ENCODE results near the gene C1S. TPM values are rescaled to one million over a fixed set of nuclear protein-coding genes. Genes with fewer than 3 reads are reported as not detected.

C1S gene
- total and polyA plus RNA-seq, 2 experiments from 2014 or later, result 195 to 200 TPM

DNA sequence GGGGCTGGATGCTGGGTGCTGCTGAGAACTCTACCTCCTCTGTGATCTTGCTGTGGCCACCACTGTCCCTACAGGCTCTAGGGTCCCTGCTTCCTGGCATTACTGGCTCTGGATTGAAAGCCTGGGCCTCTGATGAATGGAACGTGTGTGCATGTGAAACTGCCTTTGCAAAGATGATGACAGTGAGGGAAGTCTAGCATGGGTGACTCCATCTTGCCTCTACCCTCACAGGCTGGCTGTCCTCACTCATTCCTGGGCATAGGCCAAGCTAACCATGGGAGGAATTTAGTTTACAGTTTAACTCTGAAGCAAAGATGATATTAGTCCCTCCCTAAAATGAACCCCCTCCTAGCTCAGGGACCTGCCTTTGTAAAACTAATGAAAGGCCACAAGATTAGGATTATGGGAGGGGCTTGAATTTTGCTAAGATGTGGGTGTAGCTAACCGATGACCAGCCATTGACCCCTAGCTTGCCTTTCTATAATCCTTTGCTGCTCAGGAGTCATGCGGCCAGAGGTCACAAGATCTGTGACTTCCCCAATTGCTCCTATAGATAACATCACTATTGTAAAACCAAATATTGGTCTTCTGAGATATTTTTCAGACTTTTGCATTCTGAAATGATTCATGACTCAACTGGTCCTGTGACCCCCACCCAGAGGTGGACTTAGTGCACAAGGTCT is 2.2 kb upstream of the C1S start:
- Histone ChIP-seq H3K27me3 (replicated peaks; ENCODE audit: insufficient read depth) (no peaks in the 10 kb centered on the region), H3K4me3 (no peak overlapping the region), H3K27ac (no peak overlapping the region), H2AFZ (no peak overlapping the region), H3K9me2 (ENCODE audit: insufficient read depth) (no peaks in the 10 kb centered on the region), H3K79me2 (ENCODE audit: insufficient read depth) (peaks cover 8% of the 10 kb centered on the region; the same call in 1 of the 2 replicates), H3K4me2 (ENCODE audit: unreplicated experiment) (no peak overlapping the region), H3K4me1 (ENCODE audit: insufficient read depth) (peaks cover 14% of the 10 kb centered on the region), H4K20me1 (ENCODE audit: insufficient read depth) (no peaks in the 10 kb centered on the region), H3K9me3 (ENCODE audit: low read depth) (no peaks in the 10 kb centered on the region), H3F3A (ENCODE audit: insufficient read depth) (peaks cover 3% of the 10 kb centered on the region; the same call in 1 of the 2 replicates), H3K9ac (no peak overlapping the region), H3K36me3 (ENCODE audit: low read depth) (0 out of 2 replicates have a peak, but pooled peaks cover 4% of the 10 kb centered on the region)
- in situ Hi-C loops (cut with MboI), result no loop called here
- 71 to 84% methylated on average over 3 of the region's 3 CpGs for WGBS, 2 experiments (ENCODE audit: low coverage in 1 of 2, low lambda C conversion rate in 2 of 2, missing lambda C conversion rate in 2 of 2)
- TF ChIP-seq EZH2 (IDR thresholded peaks at IDR 0.05; ENCODE audit: insufficient read depth, poor library complexity, severe bottlenecking), result no peak
- TF ChIP-seq EZH2phosphoT487 (IDR thresholded peaks at IDR 0.05; ENCODE audit: insufficient read depth, low read depth), result no peak
- DNase-seq, result no peak

DNA sequence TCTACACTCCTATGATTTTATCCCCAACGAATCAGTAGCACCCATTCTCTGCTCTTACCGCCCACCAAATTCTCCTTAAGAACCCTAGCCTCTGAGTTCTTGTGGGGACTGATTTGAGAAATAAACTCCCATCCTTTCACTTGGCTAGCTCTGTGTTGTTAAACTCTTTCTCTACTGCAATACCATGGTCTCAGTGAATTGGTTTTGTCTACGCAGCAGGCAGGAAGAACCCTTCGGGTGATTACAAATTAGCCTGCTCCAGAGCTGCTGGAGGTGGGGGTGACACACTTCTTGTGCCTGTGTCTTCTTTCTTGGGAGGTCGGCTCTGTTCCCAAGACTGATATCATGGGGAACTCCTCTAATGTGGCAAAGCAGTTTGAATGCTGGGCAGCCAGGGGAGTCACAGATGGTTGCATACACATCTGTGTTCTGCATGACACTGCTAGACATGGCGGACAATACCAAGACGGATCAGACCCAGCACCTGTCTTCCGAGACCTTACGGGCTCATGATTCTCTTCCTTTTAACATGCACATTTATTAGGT is 1.6 kb upstream of the C1S start:
- Histone ChIP-seq H3K9me2 (ENCODE audit: insufficient read depth) (no peaks in the 10 kb centered on the region), H3F3A (ENCODE audit: insufficient read depth) (peaks cover 3% of the 10 kb centered on the region; the same call in 1 of the 2 replicates), H3K27ac (no peak overlapping the region), H3K36me3 (ENCODE audit: low read depth) (0 out of 2 replicates have a peak, but pooled peaks cover 7% of the 10 kb centered on the region), H3K27me3 (replicated peaks; ENCODE audit: insufficient read depth) (no peaks in the 10 kb centered on the region), H3K4me2 (ENCODE audit: unreplicated experiment) (no peak overlapping the region), H4K20me1 (ENCODE audit: insufficient read depth) (no peaks in the 10 kb centered on the region), H3K9me3 (ENCODE audit: low read depth) (no peaks in the 10 kb centered on the region), H3K4me3 (no peak overlapping the region), H3K9ac (no peak overlapping the region), H3K79me2 (ENCODE audit: insufficient read depth) (peaks cover 8% of the 10 kb centered on the region; the same call in 1 of the 2 replicates), H3K4me1 (ENCODE audit: insufficient read depth) (peaks cover 14% of the 10 kb centered on the region), H2AFZ (no peak overlapping the region)
- WGBS, 2 experiments (ENCODE audit: low coverage in 1 of 2, low lambda C conversion rate in 2 of 2, missing lambda C conversion rate in 2 of 2), result 86% methylated on average over 9 of the region's 9 CpGs
- DNase-seq, result no peak
- TF ChIP-seq EZH2 (IDR thresholded peaks at IDR 0.05; ENCODE audit: insufficient read depth, poor library complexity, severe bottlenecking), result no peak
- TF ChIP-seq EZH2phosphoT487 (IDR thresholded peaks at IDR 0.05; ENCODE audit: insufficient read depth, low read depth), result no peak
- in situ Hi-C loops (cut with MboI), result no loop called here

DNA sequence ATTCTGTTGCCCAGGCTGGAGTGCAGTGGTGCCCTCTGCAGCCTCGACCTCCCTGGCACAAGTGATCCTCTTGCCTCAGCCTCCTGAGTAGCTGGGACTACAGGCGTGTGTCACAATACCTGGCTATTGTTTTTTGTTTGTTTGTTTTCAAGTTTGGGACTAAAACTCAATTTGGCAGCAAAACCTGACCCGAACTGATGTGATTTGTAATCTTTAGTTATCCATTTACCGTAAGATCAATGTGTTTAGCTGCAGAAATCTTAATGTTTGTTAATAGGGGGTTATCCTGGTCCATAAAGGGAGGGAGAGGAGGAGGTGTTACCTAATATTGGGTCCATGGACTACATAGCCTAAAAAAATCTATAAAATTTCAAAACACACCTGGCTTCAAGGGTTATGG is 738 bp upstream of the C1S start:
- Histone ChIP-seq H3F3A (ENCODE audit: insufficient read depth) (peaks cover 3% of the 10 kb centered on the region; the same call in 1 of the 2 replicates), H2AFZ (peak overlapping the region; percentile 86; the same call in 1 of the 2 replicates), H3K9me3 (ENCODE audit: low read depth) (no peaks in the 10 kb centered on the region), H3K27me3 (replicated peaks; ENCODE audit: insufficient read depth) (no peaks in the 10 kb centered on the region), H3K27ac (peak overlapping the region; percentile 89), H3K9ac (no peak overlapping the region), H3K9me2 (ENCODE audit: insufficient read depth) (no peaks in the 10 kb centered on the region), H4K20me1 (ENCODE audit: insufficient read depth) (no peaks in the 10 kb centered on the region), H3K4me3 (no peak overlapping the region), H3K36me3 (ENCODE audit: low read depth) (0 out of 2 replicates have a peak, but pooled peaks cover 7% of the 10 kb centered on the region), H3K4me2 (ENCODE audit: unreplicated experiment) (peak overlapping the region; percentile 98), H3K79me2 (ENCODE audit: insufficient read depth) (peaks cover 8% of the 10 kb centered on the region; the same call in 1 of the 2 replicates), H3K4me1 (ENCODE audit: insufficient read depth) (peaks cover 14% of the 10 kb centered on the region)
- TF ChIP-seq EZH2 (IDR thresholded peaks at IDR 0.05; ENCODE audit: insufficient read depth, poor library complexity, severe bottlenecking) (no peak), EZH2phosphoT487 (IDR thresholded peaks at IDR 0.05; ENCODE audit: insufficient read depth, low read depth) (no peak)
- no peak for DNase-seq
- WGBS, 2 experiments (ENCODE audit: low coverage in 1 of 2, low lambda C conversion rate in 2 of 2, missing lambda C conversion rate in 2 of 2), result 75 to 76% methylated on average over 4 of the region's 4 CpGs
- in situ Hi-C loops (cut with MboI), result no loop called here

DNA sequence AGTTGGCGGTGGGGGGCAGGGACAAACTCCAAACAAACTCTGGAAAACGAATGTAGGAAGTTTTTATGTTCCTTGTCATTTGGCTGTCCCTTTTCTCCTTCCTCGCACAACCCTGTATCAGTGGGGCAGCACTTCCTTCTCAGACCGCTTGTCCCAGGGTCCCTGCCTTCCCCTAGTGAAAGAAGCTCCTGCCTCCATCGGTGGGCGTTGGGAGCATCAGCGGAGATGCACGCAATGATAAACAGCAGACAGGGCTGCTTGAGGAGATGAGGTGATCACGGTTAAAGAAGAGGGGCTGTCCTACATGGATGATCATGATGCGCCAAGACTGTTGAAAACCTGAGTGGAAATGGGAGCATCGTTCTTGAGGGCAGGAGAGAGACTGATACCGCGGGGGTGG is 620 bp downstream of the C1S start:
- Histone ChIP-seq H3K79me2 (ENCODE audit: insufficient read depth) (peaks cover 8% of the 10 kb centered on the region; the same call in 1 of the 2 replicates), H3K27me3 (replicated peaks; ENCODE audit: insufficient read depth) (no peaks in the 10 kb centered on the region), H3K9me3 (ENCODE audit: low read depth) (no peaks in the 10 kb centered on the region), H3K9ac (peak overlapping the region; percentile 87), H3K4me2 (ENCODE audit: unreplicated experiment) (peak overlapping the region; percentile 98), H3F3A (ENCODE audit: insufficient read depth) (peaks cover 3% of the 10 kb centered on the region; the same call in 1 of the 2 replicates), H3K27ac (peak overlapping the region; percentile 89), H4K20me1 (ENCODE audit: insufficient read depth) (no peaks in the 10 kb centered on the region), H3K36me3 (ENCODE audit: low read depth) (peaks cover 20% of the 10 kb centered on the region; the same call in 1 of the 2 replicates), H3K4me1 (ENCODE audit: insufficient read depth) (peaks cover 14% of the 10 kb centered on the region), H2AFZ (peak overlapping the region; percentile 86), H3K9me2 (ENCODE audit: insufficient read depth) (no peaks in the 10 kb centered on the region), H3K4me3 (peak overlapping the region; percentile 81)
- in situ Hi-C loops (cut with MboI), result no loop called here
- WGBS, 2 experiments (ENCODE audit: low coverage in 1 of 2, low lambda C conversion rate in 2 of 2, missing lambda C conversion rate in 2 of 2), result 7 to 9% methylated on average over 13 of the region's 13 CpGs
- TF ChIP-seq EZH2phosphoT487 (IDR thresholded peaks at IDR 0.05; ENCODE audit: insufficient read depth, low read depth) (no peak), EZH2 (IDR thresholded peaks at IDR 0.05; ENCODE audit: insufficient read depth, poor library complexity, severe bottlenecking) (no peak)
- peak; percentile 63 for DNase-seq
